Activated gamma-delta T cell treated with anti-CD3 and anti-CD28 coated beads, Interleukin-2, amount 50 U/mL, for 16 hours (primary cell): Measurements from ENCODE around the gene IQSEC1.

Experiments used
- DNase-seq: peaks from one replicate; pipeline ENCODE4 v3.0.0-alpha.2; 2020; ENCODE audit warnings: low read depth

The IQSEC1 gene

GRCh38 chr3:13085081-13085845 is 12.0 kb upstream of the IQSEC1 start:
- no peak for DNase-seq

GRCh38 chr3:13083898-13084297 is 10.7 kb upstream of the IQSEC1 start:
- DNase-seq = no peak

- no peak for DNase-seq
These were observed 10.0 kb upstream of the IQSEC1 start for GRCh38 chr3:13083254-13083653.

GRCh38 chr3:13082677-13083076 is 9.4 kb upstream of the IQSEC1 start:
- DNase-seq = no peak

- DNase-seq = no peak
These were observed 8.6 kb upstream of the IQSEC1 start for GRCh38 chr3:13081603-13082360.

GRCh38 chr3:13080591-13080990 is 7.4 kb upstream of the IQSEC1 start:
- DNase-seq = no peak

- DNase-seq = no peak
These were observed 6.8 kb upstream of the IQSEC1 start for GRCh38 chr3:13080026-13080425.

- DNase-seq = no peak
These were observed 6.3 kb upstream of the IQSEC1 start for GRCh38 chr3:13079510-13079909.

GRCh38 chr3:13079051-13079450 is 5.8 kb upstream of the IQSEC1 start:
- no peak for DNase-seq

- DNase-seq = no peak
These were observed 5.1 kb upstream of the IQSEC1 start for GRCh38 chr3:13078163-13078905.

- DNase-seq = no peak
These were observed 4.4 kb upstream of the IQSEC1 start for GRCh38 chr3:13077431-13078162.

- no peak for DNase-seq
These were observed 2.9 kb upstream of the IQSEC1 start for GRCh38 chr3:13075986-13076654.

- DNase-seq = no peak
These were observed 2.1 kb upstream of the IQSEC1 start for GRCh38 chr3:13075318-13075717.

GRCh38 chr3:13074006-13074375 is 762 bp upstream of the IQSEC1 start:
- DNase-seq = no peak

- no peak for DNase-seq
These were observed 466 bp downstream of the IQSEC1 start for GRCh38 chr3:13072600-13073325.

- no peak for DNase-seq
These were observed 1.0 kb downstream of the IQSEC1 start for GRCh38 chr3:13072239-13072599.

- no peak for DNase-seq
These were observed 1.5 kb downstream of the IQSEC1 start for GRCh38 chr3:13071695-13072094.

GRCh38 chr3:13070391-13071070 is 2.7 kb downstream of the IQSEC1 start:
- no peak for DNase-seq

GRCh38 chr3:13069495-13069894 is 3.7 kb downstream of the IQSEC1 start:
- peak; percentile 34 for DNase-seq

GRCh38 chr3:13068269-13069010 is 4.8 kb downstream of the IQSEC1 start:
- DNase-seq = no peak
